Stimulated activated naive B cell treated with anti-CD40 and anti-IgM and Interleukin-4, amounts not matched to agents 10 μg/mL and 1 μg/mL and 100 μg/mL, for 72 hours (primary cell): ENCODE measurements around the gene SYNE2.
A peak's percentile ranks its signal among the peaks of the same experiment; 100 is the strongest.
"Not testable (repeated sequence)": the region's sequence is repeated elsewhere in the genome, so short reads cannot be mapped to it uniquely, and the experiment has no call there.

Experiments
- ATAC-seq, 2 donors: fragments of 150-1000 bp; cut with Tn5 transposase; replicated peaks; 2 replicates each; pipeline ENCODE4 v1.10.0; 2021; ENCODE audit warnings: moderate library complexity in 1 of 2
- DNase-seq: peaks from one replicate; pipeline ENCODE4 v3.0.0; 2021
- H3K27ac Mint-ChIP-seq: one replicate; pipeline ENCODE4 v1.8.0; 2022; ENCODE audit warnings: mild to moderate bottlenecking, mixed read lengths
- H3K27me3 Mint-ChIP-seq, 2 donors: one replicate each; pipeline ENCODE4 v1.8.0; 2022; ENCODE audit warnings: mixed read lengths in 2 of 2
- H3K36me3 Mint-ChIP-seq, 2 donors: one replicate each; pipeline ENCODE4 v1.8.0; 2022; ENCODE audit warnings: mixed read lengths in 2 of 2, mild to moderate bottlenecking in 1 of 2
- H3K4me1 Mint-ChIP-seq, 2 donors: one replicate each; pipeline ENCODE4 v1.8.0; 2022; ENCODE audit warnings: mixed read lengths in 2 of 2, mild to moderate bottlenecking in 1 of 2
- H3K4me3 Mint-ChIP-seq, 2 donors: one replicate each; pipeline ENCODE4 v1.8.0; 2022; ENCODE audit warnings: mild to moderate bottlenecking in 2 of 2, mixed read lengths in 2 of 2, moderate library complexity in 1 of 2
- H3K9me3 Mint-ChIP-seq, 2 donors: one replicate each; pipeline ENCODE4 v1.8.0; 2022; ENCODE audit warnings: mixed read lengths in 2 of 2, mild to moderate bottlenecking in 1 of 2

SYNE2 gene, protein sequence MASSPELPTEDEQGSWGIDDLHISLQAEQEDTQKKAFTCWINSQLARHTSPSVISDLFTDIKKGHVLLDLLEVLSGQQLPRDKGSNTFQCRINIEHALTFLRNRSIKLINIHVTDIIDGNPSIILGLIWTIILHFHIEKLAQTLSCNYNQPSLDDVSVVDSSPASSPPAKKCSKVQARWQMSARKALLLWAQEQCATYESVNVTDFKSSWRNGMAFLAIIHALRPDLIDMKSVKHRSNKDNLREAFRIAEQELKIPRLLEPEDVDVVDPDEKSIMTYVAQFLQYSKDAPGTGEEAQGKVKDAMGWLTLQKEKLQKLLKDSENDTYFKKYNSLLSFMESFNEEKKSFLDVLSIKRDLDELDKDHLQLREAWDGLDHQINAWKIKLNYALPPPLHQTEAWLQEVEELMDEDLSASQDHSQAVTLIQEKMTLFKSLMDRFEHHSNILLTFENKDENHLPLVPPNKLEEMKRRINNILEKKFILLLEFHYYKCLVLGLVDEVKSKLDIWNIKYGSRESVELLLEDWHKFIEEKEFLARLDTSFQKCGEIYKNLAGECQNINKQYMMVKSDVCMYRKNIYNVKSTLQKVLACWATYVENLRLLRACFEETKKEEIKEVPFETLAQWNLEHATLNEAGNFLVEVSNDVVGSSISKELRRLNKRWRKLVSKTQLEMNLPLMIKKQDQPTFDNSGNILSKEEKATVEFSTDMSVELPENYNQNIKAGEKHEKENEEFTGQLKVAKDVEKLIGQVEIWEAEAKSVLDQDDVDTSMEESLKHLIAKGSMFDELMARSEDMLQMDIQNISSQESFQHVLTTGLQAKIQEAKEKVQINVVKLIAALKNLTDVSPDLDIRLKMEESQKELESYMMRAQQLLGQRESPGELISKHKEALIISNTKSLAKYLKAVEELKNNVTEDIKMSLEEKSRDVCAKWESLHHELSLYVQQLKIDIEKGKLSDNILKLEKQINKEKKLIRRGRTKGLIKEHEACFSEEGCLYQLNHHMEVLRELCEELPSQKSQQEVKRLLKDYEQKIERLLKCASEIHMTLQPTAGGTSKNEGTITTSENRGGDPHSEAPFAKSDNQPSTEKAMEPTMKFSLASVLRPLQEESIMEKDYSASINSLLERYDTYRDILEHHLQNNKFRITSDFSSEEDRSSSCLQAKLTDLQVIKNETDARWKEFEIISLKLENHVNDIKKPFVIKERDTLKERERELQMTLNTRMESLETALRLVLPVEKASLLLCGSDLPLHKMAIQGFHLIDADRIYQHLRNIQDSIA (N-terminal part only)

DNA sequence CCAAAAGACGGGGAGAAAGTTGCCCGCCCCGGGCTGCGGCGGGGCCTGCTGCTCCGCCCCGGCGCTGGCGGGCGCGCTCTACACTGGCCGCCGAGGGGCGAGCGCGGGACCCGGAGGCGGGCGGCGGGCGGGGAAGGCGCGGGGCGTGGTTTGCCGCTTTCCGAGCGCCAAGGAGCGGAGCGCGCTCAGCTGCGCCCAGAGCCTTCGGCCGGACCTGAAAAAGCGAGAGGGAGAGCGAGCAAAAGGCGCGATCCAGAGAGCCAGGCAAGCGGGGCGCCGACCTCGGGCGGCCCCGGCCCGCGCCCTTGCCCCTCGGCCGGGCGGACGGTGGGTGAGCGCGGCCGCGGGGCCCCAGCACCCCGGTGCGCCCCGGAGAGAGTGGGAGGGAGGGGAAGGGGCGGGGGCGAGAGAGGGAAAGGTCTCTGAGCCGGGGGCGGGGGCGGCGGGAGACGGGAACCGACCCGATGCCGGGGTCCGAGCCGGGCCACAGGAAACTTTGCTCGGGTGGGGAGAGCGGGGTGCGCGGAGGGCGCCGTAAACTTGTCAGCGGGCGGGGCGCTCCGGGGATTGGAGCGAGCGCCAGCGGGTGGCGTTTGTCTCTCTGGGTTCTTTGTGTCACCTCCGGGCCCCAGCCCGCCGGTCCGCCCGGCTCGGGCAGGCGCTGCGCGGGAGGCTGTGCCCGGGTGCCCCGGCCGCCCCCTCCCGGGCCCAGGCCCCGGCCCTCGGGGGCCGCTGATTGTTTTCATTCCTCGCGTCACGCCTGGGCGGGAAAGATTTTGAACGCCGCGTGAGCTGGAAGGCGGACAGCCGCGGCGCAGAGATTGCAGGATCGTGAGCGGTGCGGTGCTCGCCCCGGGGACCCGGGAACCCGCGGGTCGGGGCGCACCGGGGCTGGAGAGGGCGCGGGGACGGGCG, at the start of gene SYNE2:
Gene SYNE2, plus strand, starts transcription at position 188 of the 915 bp plus-strand sequence. CDS start 56,145 bp downstream, outside the sequence.
- peaks cover 0 to 3% of the 10 kb centered on the region in 2 donors for H3K36me3 Mint-ChIP-seq
- DNase-seq (peak; percentile 73), ATAC-seq (peak; percentile 90 to 93)
- peaks cover 0 to 2% of the 10 kb centered on the region in 2 donors for H3K9me3 Mint-ChIP-seq
- peak within 1 kb of the TSS; percentile 78 for H3K27ac Mint-ChIP-seq
- peak within 1 kb of the TSS; percentile 89 to 93 for H3K4me3 Mint-ChIP-seq
- H3K27me3 Mint-ChIP-seq = peaks cover 4 to 11% of the 10 kb centered on the region in 2 donors
- H3K4me1 Mint-ChIP-seq = peaks cover 6 to 20% of the 10 kb centered on the region in 2 donors

DNA sequence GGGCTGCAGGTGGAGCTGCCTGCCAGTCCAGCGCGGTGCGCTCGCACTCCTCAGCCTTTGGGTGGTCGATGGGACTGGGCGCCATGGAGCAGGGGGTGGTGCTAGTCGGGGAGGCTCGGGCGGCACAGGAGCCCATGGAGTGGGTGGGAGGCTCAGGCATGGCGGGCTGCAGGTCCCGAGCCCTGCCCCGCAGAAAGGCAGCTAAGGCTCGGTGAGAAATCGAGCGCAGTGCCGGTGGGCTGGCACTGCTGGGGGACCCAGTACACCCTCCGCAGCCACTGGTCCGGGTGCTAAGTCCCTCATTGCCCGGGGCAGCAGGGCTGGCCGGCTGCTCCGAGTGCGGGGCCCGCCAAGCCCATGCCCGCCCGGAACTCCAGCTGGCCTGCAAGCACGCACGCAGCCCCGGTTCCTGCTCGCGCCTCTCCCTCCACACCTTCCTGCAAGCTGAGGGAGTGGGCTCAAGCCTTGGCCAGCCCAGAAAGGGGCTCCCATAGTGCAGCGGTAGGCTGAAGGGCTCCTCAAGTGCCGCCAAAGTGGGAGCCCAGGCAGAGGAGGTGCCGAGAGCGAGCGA, 49.5 kb upstream of the SYNE2 start:
- not testable (repeated sequence) for H3K36me3 Mint-ChIP-seq, H3K4me3 Mint-ChIP-seq, H3K27ac Mint-ChIP-seq, H3K4me1 Mint-ChIP-seq, H3K9me3 Mint-ChIP-seq, ATAC-seq, DNase-seq
- peaks cover 0 to 23% of the 10 kb centered on the region in 2 donors for H3K27me3 Mint-ChIP-seq

DNA sequence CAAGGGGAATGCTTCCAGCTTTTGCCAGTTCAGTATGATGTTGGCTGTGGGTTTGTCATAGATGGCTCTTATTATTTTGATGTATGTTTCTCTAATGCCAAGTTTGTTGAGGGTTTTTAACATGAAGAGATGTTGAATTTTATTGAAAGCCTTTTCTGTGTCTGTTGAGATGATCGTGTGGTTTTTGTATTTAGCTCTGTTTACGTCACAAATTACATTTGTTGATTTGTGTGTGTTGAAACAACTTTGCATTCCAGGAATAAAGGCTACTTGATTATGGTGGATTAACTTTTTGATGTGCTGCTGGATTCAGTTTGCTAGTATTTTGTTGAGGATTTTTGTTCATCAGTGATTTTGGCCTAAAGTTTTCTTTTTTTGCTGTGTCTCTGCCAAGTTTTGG, 46.7 kb upstream of the SYNE2 start:
- H3K9me3 Mint-ChIP-seq, DNase-seq, ATAC-seq, H3K4me1 Mint-ChIP-seq, H3K4me3 Mint-ChIP-seq, H3K27ac Mint-ChIP-seq, H3K36me3 Mint-ChIP-seq: not testable (repeated sequence)
- H3K27me3 Mint-ChIP-seq = peaks cover 0 to 24% of the 10 kb centered on the region in 2 donors

DNA sequence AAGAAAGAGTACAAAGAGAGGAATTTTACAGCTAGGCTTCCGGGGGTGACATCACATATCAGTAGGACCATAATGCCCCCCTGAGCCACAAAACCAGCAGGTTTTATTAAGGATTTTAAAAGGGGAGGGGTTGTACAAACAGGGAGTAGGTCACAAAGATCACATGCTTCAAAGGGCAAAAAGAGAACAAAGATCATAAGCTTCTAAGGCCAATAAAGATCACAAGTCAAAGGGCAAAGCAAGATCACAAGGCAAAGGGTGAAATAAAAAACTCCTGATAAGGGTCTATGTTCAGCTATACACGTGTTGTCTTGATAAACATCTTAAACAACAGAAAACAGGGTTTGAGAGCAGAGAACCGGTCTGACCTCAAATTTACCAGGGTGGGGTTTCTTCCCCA, 41.1 kb upstream of the SYNE2 start:
- Mint-ChIP-seq H3K27ac (peak overlapping the region; percentile 78), H3K27me3 (peaks cover 0 to 10% of the 10 kb centered on the region in 2 donors)
- not testable (repeated sequence) for H3K4me3 Mint-ChIP-seq, H3K4me1 Mint-ChIP-seq, DNase-seq, H3K9me3 Mint-ChIP-seq, ATAC-seq, H3K36me3 Mint-ChIP-seq

DNA sequence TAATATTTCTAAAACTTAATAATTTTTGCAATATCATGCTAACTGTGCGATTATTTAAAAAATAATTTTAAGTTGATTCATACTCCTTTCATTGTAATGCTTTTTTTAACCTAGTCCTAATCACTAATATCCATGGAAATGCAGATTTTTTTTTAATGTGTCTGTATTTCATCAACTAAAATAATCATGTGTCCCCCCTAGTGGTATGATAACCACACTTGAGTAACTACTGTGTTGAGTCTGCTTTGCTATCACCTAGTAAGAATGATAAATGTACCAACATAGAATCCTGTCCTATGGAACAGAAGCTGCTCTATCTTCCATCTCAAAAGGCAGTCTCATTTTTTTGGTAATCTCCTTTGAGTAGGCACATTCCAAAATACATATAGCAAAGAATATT, 19.1 kb upstream of the SYNE2 start:
- Mint-ChIP-seq H3K27ac (no peak overlapping the region), H3K4me1 (no peaks in the 10 kb centered on the region), H3K9me3 (no peaks in the 10 kb centered on the region), H3K4me3 (no peak overlapping the region), H3K27me3 (no peaks in the 10 kb centered on the region), H3K36me3 (no peaks in the 10 kb centered on the region)
- no peak for DNase-seq
- no peak for ATAC-seq

DNA sequence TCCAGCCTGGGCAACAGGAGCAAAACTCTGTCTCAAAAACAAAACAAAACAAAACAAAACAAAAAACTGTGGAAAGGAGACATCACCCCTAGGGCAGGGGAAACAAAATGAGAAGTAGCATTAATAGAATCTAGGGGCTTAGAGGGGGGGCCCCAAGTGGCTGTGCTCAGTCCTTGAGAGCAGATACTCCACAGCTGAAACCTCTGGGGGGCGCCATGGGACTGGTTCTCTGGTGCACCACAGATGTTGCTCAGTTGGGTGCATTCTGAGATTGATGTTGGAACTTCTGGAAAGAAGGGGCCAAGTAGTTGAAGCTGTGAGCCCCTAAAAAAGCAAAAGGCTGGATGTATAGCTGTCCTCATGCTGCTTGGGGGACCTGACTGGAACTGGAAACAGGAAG, 11.8 kb upstream of the SYNE2 start:
- Mint-ChIP-seq H3K36me3 (peaks cover 2 to 4% of the 10 kb centered on the region in 2 donors), H3K4me3 (no peak overlapping the region), H3K4me1 (no peaks in the 10 kb centered on the region), H3K27me3 (no peaks in the 10 kb centered on the region), H3K9me3 (peaks cover 4 to 5% of the 10 kb centered on the region in 2 donors), H3K27ac (no peak overlapping the region)
- no peak for DNase-seq
- peak in 1 of 2 donors; percentile 34 for ATAC-seq

DNA sequence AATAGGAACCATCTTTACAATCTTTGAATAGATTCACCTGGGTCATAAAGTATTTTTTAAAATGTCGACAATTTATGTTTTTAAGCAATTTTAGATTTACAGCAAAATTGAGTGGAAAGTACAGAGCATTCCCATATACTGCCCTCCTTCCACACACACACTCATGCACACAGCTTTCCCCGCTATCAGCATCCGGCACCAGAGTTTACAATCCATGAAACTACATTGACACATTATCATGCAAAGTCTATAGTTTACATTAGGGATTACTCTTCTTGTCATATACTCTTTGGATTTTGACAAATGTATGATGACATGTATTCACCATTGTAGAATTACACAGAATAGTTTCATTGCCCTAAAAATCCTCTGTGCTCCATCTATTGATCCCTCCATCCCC, 9.0 kb upstream of the SYNE2 start:
- ATAC-seq (no peak), DNase-seq (no peak)
- peaks cover 4 to 5% of the 10 kb centered on the region in 2 donors for H3K9me3 Mint-ChIP-seq
- H3K27ac Mint-ChIP-seq = no peak overlapping the region
- no peak overlapping the region for H3K4me3 Mint-ChIP-seq
- no peaks in the 10 kb centered on the region for H3K4me1 Mint-ChIP-seq
- H3K36me3 Mint-ChIP-seq = peaks cover 2 to 4% of the 10 kb centered on the region in 2 donors
- H3K27me3 Mint-ChIP-seq = no peaks in the 10 kb centered on the region

DNA sequence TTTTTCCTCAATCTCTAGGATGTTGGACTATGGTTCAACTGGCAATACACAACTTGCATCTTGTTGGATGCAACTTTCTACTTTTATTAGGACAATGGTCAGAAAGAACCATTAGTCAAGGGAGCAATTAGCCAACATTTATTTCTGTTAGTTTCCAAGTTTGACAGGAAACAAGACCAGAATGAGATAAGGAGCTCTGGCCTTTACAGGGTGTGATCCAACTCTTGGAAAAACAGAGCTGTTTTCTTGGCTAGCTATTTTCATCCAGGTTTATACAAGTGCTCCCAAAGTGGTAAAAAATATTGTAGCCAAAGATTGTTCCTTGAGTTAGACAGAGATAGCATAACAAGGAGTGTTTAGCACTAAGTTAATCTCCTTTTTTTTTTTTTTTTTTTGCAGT, 3.9 kb upstream of the SYNE2 start:
- H3K4me1 Mint-ChIP-seq = peaks cover 0 to 2% of the 10 kb centered on the region in 2 donors
- H3K9me3 Mint-ChIP-seq = no peaks in the 10 kb centered on the region
- DNase-seq = no peak
- H3K36me3 Mint-ChIP-seq = no peaks in the 10 kb centered on the region
- ATAC-seq = no peak
- H3K27ac Mint-ChIP-seq = no peak overlapping the region
- H3K27me3 Mint-ChIP-seq = no peaks in the 10 kb centered on the region
- no peak overlapping the region for H3K4me3 Mint-ChIP-seq

DNA sequence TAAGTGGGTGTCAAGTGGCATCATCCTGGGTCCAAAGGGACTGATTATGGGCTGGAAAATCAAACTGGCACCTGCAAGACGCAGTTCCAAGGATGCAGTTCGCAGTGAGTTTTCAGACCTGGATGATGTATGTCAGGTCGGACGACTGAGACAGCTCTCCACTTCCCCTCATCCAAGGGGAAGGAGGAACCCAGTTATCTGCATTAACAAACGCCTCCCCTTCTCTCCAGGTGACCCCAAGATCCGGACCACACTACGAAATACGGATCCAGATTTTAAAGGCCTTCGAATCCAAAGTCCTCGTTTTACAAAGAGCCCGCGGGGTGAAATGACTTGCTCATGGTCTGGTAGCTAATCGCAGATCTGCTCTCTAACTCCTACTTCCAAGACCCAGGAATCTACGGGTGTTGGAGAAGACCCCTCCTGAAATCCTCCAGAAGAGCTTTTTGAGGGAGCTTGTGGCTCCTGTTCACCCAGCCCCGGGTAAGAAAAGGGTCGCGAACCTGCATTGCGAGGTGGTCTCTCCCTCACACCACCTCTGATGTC, 460 bp upstream of the SYNE2 start:
- Mint-ChIP-seq H3K4me1 (peaks cover 2 to 14% of the 10 kb centered on the region in 2 donors), H3K27me3 (peaks cover 4 to 6% of the 10 kb centered on the region in 2 donors), H3K9me3 (no peaks in the 10 kb centered on the region), H3K36me3 (no peaks in the 10 kb centered on the region), H3K27ac (peak overlapping the region; percentile 20), H3K4me3 (peak overlapping the region; percentile 87 to 93)
- peak; percentile 1 for ATAC-seq
- DNase-seq = no peak

DNA sequence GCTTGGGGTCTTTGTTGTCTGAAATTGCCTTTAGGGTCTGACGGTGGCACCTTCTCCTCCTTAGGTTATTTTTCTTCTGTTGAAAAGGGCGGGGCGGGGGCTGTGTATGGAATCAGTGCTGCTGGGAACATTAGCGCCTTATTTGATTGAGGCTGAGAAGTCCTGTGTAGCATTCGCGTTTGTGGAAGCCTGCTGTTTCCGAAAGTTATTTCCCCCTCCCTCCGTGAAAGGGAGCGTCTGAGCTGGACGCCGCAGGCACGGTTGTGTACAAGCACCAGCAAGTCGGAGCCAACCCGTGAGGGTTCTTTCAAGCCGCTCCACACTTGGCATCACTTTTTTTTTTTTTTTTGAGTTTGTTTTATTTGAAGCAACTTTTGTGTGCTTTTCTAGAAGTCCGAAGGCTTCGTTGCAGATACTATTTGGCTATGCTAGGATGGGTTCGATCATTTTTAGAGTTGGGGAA, 1.1 kb downstream of the SYNE2 start:
- Mint-ChIP-seq H3K36me3 (peaks cover 0 to 3% of the 10 kb centered on the region in 2 donors), H3K27ac (peak overlapping the region; percentile 78), H3K9me3 (peaks cover 0 to 2% of the 10 kb centered on the region in 2 donors), H3K27me3 (peaks cover 4 to 11% of the 10 kb centered on the region in 2 donors), H3K4me3 (peak overlapping the region; percentile 89 to 93), H3K4me1 (peaks cover 6 to 20% of the 10 kb centered on the region in 2 donors)
- peak; percentile 15 for DNase-seq
- ATAC-seq = peak; percentile 32 to 33

DNA sequence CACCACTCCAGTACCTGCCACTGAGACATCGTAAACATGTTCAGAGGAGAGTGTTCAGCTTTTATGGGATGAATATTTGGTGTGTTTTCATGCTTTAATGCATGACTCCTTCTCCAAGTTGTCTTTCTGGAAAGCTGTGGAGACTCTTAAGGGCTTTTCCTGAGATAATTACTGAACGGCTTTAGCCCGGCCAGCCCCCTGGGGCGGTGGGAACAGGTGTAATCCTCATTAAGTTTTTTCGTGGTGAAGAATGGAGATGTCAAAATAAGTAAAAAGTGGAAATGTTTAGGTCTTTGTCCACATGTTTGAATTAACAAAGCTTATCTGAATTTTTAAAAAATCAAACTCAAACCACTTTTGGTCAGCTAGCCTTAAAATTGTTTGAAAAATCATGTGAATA, 1.5 kb downstream of the SYNE2 start:
- Mint-ChIP-seq H3K9me3 (peaks cover 0 to 2% of the 10 kb centered on the region in 2 donors), H3K27ac (no peak overlapping the region), H3K4me3 (peak overlapping the region; percentile 89 to 93), H3K27me3 (peaks cover 4 to 11% of the 10 kb centered on the region in 2 donors), H3K36me3 (peaks cover 0 to 3% of the 10 kb centered on the region in 2 donors), H3K4me1 (peaks cover 6 to 20% of the 10 kb centered on the region in 2 donors)
- DNase-seq = no peak
- no peak for ATAC-seq

DNA sequence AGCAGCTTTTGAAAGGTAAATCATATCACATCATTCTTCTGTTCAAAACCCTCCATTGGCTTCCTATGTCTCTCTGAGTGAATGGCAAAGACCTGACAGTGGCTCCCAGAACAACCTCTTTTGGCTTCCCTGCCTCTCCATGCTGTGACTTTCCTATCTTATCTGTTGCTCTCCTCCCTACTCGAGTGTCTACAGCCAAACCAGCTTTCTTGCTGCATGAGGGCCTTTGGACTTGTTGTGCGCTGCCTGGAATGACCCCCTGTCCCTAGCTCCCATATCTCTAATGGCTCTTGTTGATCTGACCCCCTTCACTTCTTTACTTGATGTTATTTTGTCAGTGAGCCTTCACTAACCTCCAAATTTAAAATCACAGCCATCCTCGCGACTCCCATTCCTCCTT, 2.5 kb downstream of the SYNE2 start:
- Mint-ChIP-seq H3K9me3 (peaks cover 0 to 2% of the 10 kb centered on the region in 2 donors), H3K27me3 (peaks cover 4 to 11% of the 10 kb centered on the region in 2 donors), H3K4me3 (no peak overlapping the region), H3K27ac (no peak overlapping the region), H3K36me3 (peaks cover 0 to 3% of the 10 kb centered on the region in 2 donors), H3K4me1 (peaks cover 6 to 20% of the 10 kb centered on the region in 2 donors)
- no peak for DNase-seq
- ATAC-seq = no peak
